ENCODE results near the gene KCNQ1. TPM values are rescaled to one million over a fixed set of nuclear protein-coding genes. Genes with fewer than 3 reads are reported as not detected.

Gene KCNQ1
- total and polyA plus RNA-seq, 4 donors, result 15.4 to 41.7 (median 26.2) TPM

GRCh38 chr11:2741377-2742131 lies 296.7 kb downstream of the KCNQ1 start:
- H3K9ac ChIP-seq (ENCODE audit: insufficient read depth in 1 of 2, low read length in 2 of 2), result no peak overlapping the region
- no peaks in the 10 kb centered on the region for H3K27me3 ChIP-seq (ENCODE audit: control insufficient read depth in 3 of 3, insufficient read depth in 3 of 3, low read length in 2 of 3)
- H3K4me1 ChIP-seq (ENCODE audit: control insufficient read depth in 5 of 5, insufficient read depth in 5 of 5, low read length in 5 of 5), result peaks cover 0 to 26% (median 9%) of the 10 kb centered on the region in 5 donors
- WGBS, 2 donors, result 36 to 62% methylated on average over 18 of the region's 18 CpGs
- peak; percentile 53 for ATAC-seq (ENCODE audit: insufficient read depth, low FRiP score)
- no peak for TF ChIP-seq CTCF (IDR thresholded peaks at IDR 0.05; ENCODE audit: control extremely low read depth, extremely low read depth)
- H3K27ac ChIP-seq (ENCODE audit: low read depth in 1 of 2, low read length in 1 of 2), result peak overlapping the region in 1 of 2 donors; percentile 44
- H3K36me3 ChIP-seq (ENCODE audit: control insufficient read depth in 4 of 4, insufficient read depth in 4 of 4, low read length in 4 of 4), result no peaks in the 10 kb centered on the region
- H3K9me3 ChIP-seq (ENCODE audit: control insufficient read depth in 4 of 4, insufficient read depth in 3 of 4, low read length in 3 of 4), result no peaks in the 10 kb centered on the region
- DNase-seq, result peak; percentile 58 to 67 (median 62)
- no peak overlapping the region for H3K4me3 ChIP-seq

GRCh38 chr11:2742201-2742600 lies 297.4 kb downstream of the KCNQ1 start:
- peak overlapping the region in 1 of 2 donors; percentile 59 for H3K27ac ChIP-seq (ENCODE audit: low read depth in 1 of 2, low read length in 1 of 2)
- H3K36me3 ChIP-seq (ENCODE audit: control insufficient read depth in 4 of 4, insufficient read depth in 4 of 4, low read length in 4 of 4), result no peaks in the 10 kb centered on the region
- no peaks in the 10 kb centered on the region for H3K9me3 ChIP-seq (ENCODE audit: control insufficient read depth in 4 of 4, insufficient read depth in 3 of 4, low read length in 3 of 4)
- no peak overlapping the region for H3K4me3 ChIP-seq
- no peak for ATAC-seq (ENCODE audit: insufficient read depth, low FRiP score)
- H3K4me1 ChIP-seq (ENCODE audit: control insufficient read depth in 5 of 5, insufficient read depth in 5 of 5, low read length in 5 of 5), result peaks cover 0 to 31% (median 9%) of the 10 kb centered on the region in 5 donors
- peak in 1 of 3 donors; percentile 11 for DNase-seq
- TF ChIP-seq CTCF (IDR thresholded peaks at IDR 0.05; ENCODE audit: control extremely low read depth, extremely low read depth), result no peak
- no peak overlapping the region for H3K9ac ChIP-seq (ENCODE audit: insufficient read depth in 1 of 2, low read length in 2 of 2)
- H3K27me3 ChIP-seq (ENCODE audit: control insufficient read depth in 3 of 3, insufficient read depth in 3 of 3, low read length in 2 of 3), result no peaks in the 10 kb centered on the region
- WGBS, 2 donors, result 90 to 92% methylated on average over 5 of the region's 5 CpGs

- Histone ChIP-seq H3K4me1 (ENCODE audit: control insufficient read depth in 5 of 5, insufficient read depth in 5 of 5, low read length in 5 of 5) (peaks cover 0 to 30% (median 13%) of the 10 kb centered on the region in 5 donors), H3K9ac (ENCODE audit: insufficient read depth in 1 of 2, low read length in 2 of 2) (no peak overlapping the region), H3K9me3 (ENCODE audit: control insufficient read depth in 4 of 4, insufficient read depth in 3 of 4, low read length in 3 of 4) (no peaks in the 10 kb centered on the region), H3K36me3 (ENCODE audit: control insufficient read depth in 4 of 4, insufficient read depth in 4 of 4, low read length in 4 of 4) (no peaks in the 10 kb centered on the region), H3K4me3 (no peak overlapping the region), H3K27me3 (ENCODE audit: control insufficient read depth in 3 of 3, insufficient read depth in 3 of 3, low read length in 2 of 3) (no peaks in the 10 kb centered on the region), H3K27ac (ENCODE audit: low read depth in 1 of 2, low read length in 1 of 2) (no peak overlapping the region)
- no peak for TF ChIP-seq CTCF (IDR thresholded peaks at IDR 0.05; ENCODE audit: control extremely low read depth, extremely low read depth)
- DNase-seq (peak in 1 of 3 donors; percentile 9), ATAC-seq (ENCODE audit: insufficient read depth, low FRiP score) (no peak)
- 90 to 93% methylated on average over 20 of the region's 20 CpGs for WGBS, 2 donors
Measured at GRCh38 chr11:2742611-2743426, 298.0 kb downstream of the KCNQ1 start.
